Right renal cortex interstitium (tissue), 3 donors: ENCODE results near the gene ACOT9. TPM values are rescaled to one million over a fixed set of nuclear protein-coding genes. Genes with fewer than 3 reads are reported as not detected.
"Not testable (repeated sequence)": the region's sequence is repeated elsewhere in the genome, so short reads cannot be mapped to it uniquely, and the experiment has no call there.

ENCODE experiments used
- DNase-seq, 3 donors: peaks; one replicate each; pipeline ENCODE4 v3.0.0-alpha.2; 2013; ENCODE audit warnings: low read depth in 3 of 3, low spot score in 2 of 3
- polyA plus RNA-seq, 3 donors: library from polyadenylated mRNA; unstranded; fragments of 120-200 nt; gene quantifications; one replicate each; pipeline ENCODE4 v1.2.1, GENCODE V29; 2013; ENCODE audit not compliant: insufficient read length in 3 of 3

The ACOT9 gene
- polyA plus RNA-seq, 3 donors: 27.5 to 33.4 (median 32.3) TPM

- no peak for DNase-seq
Measured at GRCh38 chrX:23766650-23767551, 23.8 kb upstream of the ACOT9 start.

- no peak for DNase-seq
Measured at GRCh38 chrX:23765868-23766267, 22.8 kb upstream of the ACOT9 start.

GRCh38 chrX:23765449-23765848, 22.4 kb upstream of the ACOT9 start:
- DNase-seq: no peak

- no peak for DNase-seq
Measured at GRCh38 chrX:23764188-23764984, 21.3 kb upstream of the ACOT9 start.

- DNase-seq: no peak
Measured at GRCh38 chrX:23759821-23760220, 16.7 kb upstream of the ACOT9 start.

- no peak for DNase-seq
Measured at GRCh38 chrX:23756165-23756564, 13.1 kb upstream of the ACOT9 start.

GRCh38 chrX:23754664-23755063, 11.6 kb upstream of the ACOT9 start:
- no peak for DNase-seq

- no peak for DNase-seq
Measured at GRCh38 chrX:23752740-23753415, 9.8 kb upstream of the ACOT9 start.

GRCh38 chrX:23749576-23749975, 6.5 kb upstream of the ACOT9 start:
- DNase-seq: no peak

GRCh38 chrX:23749129-23749528, 6.1 kb upstream of the ACOT9 start:
- DNase-seq: no peak

- DNase-seq: no peak
Measured at GRCh38 chrX:23745786-23746185, 2.7 kb upstream of the ACOT9 start.

GRCh38 chrX:23743623-23743971, 521 bp upstream of the ACOT9 start:
- not testable (repeated sequence) for DNase-seq

- DNase-seq: peak in 1 of 3 donors; percentile 25
Measured at GRCh38 chrX:23742174-23742696, 841 bp downstream of the ACOT9 start.

GRCh38 chrX:23737413-23737812, 5.7 kb downstream of the ACOT9 start:
- DNase-seq: no peak

- no peak for DNase-seq
Measured at GRCh38 chrX:23736030-23736429, 7.0 kb downstream of the ACOT9 start.

- DNase-seq: no peak
Measured at GRCh38 chrX:23732704-23733103, 10.4 kb downstream of the ACOT9 start.

- DNase-seq: no peak
Measured at GRCh38 chrX:23731951-23732350, 11.1 kb downstream of the ACOT9 start.

GRCh38 chrX:23729214-23729613, 13.9 kb downstream of the ACOT9 start:
- DNase-seq: no peak

- no peak for DNase-seq
Measured at GRCh38 chrX:23727206-23727605, 15.9 kb downstream of the ACOT9 start.

GRCh38 chrX:23726191-23726590, 16.9 kb downstream of the ACOT9 start:
- no peak for DNase-seq

- DNase-seq: no peak
Measured at GRCh38 chrX:23720117-23720677, 22.9 kb downstream of the ACOT9 start.
